HL-60 (cell line): Measurements from ENCODE around the gene FOLR3.

ENCODE experiments used
- CTCF ChIP-seq: IDR thresholded peaks from one replicate; pipeline ENCODE4 v1.5.1; 2011; ENCODE audit warnings: low read length, control low read depth, inconsistent platforms; ENCODE audit not compliant: insufficient read depth
- GABPA ChIP-seq: IDR thresholded peaks from 2 replicates; pipeline ENCODE4 v1.6.1; 2012; ENCODE audit warnings: low read depth
- POLR2AphosphoS5 ChIP-seq: IDR thresholded peaks from 2 replicates; pipeline ENCODE4 v1.6.1; 2012; ENCODE audit warnings: low read depth
- REST ChIP-seq: IDR thresholded peaks from 2 replicates; pipeline ENCODE4 v1.6.1; 2012; ENCODE audit warnings: low read depth; ENCODE audit not compliant: insufficient replicate concordance
- SPI1 ChIP-seq: IDR thresholded peaks from 2 replicates; pipeline ENCODE4 v1.6.1; 2012; ENCODE audit warnings: low read depth, mild to moderate bottlenecking, borderline replicate concordance

- TF ChIP-seq CTCF (no peak), REST (no peak), POLR2AphosphoS5 (no peak), SPI1 (no peak), GABPA (no peak)
Observed at GRCh38 chr11:72173291-72173690, 37.8 kb downstream of the FOLR3 start.
